Adrenal gland (tissue), 5 donors: ENCODE data around the gene BMP2K.

ENCODE experiments used
- CTCF ChIP-seq, 6 experiments: fragments of 450-650 bp in 4 of 6; fragments of 200-600 bp in 2 of 6; sonication (generic) in 1 of 6; IDR thresholded peaks; 1 replicate in 5 of 6; 2 replicates in 1 of 6; pipeline versions ENCODE4 v1.5.1 to v1.8.0; 2016 to 2021; ENCODE audit warnings: antibody characterized with exemption in 6 of 6, mild to moderate bottlenecking in 2 of 6, moderate library complexity in 1 of 6
- POLR2A ChIP-seq, 2 donors: fragments of 450-650 bp; IDR thresholded peaks; one replicate each; pipeline ENCODE4 v1.6.1; 2017; ENCODE audit warnings: antibody characterized with exemption in 2 of 2, mild to moderate bottlenecking in 2 of 2, moderate library complexity in 1 of 2
- donor health status: DM: no; HTN: no; CAD: no.

GRCh38 chr4:78758085-78758484 is 18.1 kb upstream of the BMP2K start:
- no peak for TF ChIP-seq CTCF (IDR thresholded peaks at IDR 0.05)
- no peak for TF ChIP-seq POLR2A (IDR thresholded peaks at IDR 0.05)
